Astrocyte of the spinal cord (primary cell): Measurements from ENCODE around the gene GIGYF1.

Experiments
- DNase-seq: peaks from one replicate; pipeline ENCODE4 v3.0.0; 2011; ENCODE audit warnings: low read depth, low spot score
- H3K4me3 ChIP-seq: 2 replicates; pipeline ENCODE4 v1.5.1; 2011; ENCODE audit warnings: low read depth, mild to moderate bottlenecking, low read length, moderate library complexity
- CTCF ChIP-seq: IDR thresholded peaks from 2 replicates; pipeline ENCODE4 v1.5.1; 2012; ENCODE audit warnings: low read depth, mild to moderate bottlenecking, low read length, inconsistent platforms
- in situ Hi-C: cut with HindIII; loops from 2 replicates; pipeline ENCODE4 v1.10.0; 2017; ENCODE audit warnings: low sequenced_read_pairs

GIGYF1 gene

GRCh38 chr7:100640517-100641440 lies 53.3 kb downstream of the GIGYF1 start:
- H3K4me3 ChIP-seq = no peak overlapping the region
- no peak for TF ChIP-seq CTCF
- DNase-seq = no peak
- in situ Hi-C loops = no loop called here

- in situ Hi-C loops = no loop called here
- H3K4me3 ChIP-seq = no peak overlapping the region
- no peak for DNase-seq
- TF ChIP-seq CTCF = no peak
These were observed 54.0 kb downstream of the GIGYF1 start for GRCh38 chr7:100639995-100640516.

GRCh38 chr7:100632951-100633717 lies 60.9 kb downstream of the GIGYF1 start:
- peak overlapping the region; percentile 22 for H3K4me3 ChIP-seq
- peak; percentile 32 for TF ChIP-seq CTCF
- DNase-seq = peak; percentile 5
- in situ Hi-C loops = no loop called here

GRCh38 chr7:100630066-100630465 lies 64.0 kb downstream of the GIGYF1 start:
- H3K4me3 ChIP-seq = no peak overlapping the region
- DNase-seq = no peak
- in situ Hi-C loops = no loop called here
- no peak for TF ChIP-seq CTCF
